IMR-90 (cell line): Measurements from ENCODE around the gene RAPGEF1. TPM values are rescaled to one million over a fixed set of nuclear protein-coding genes. Genes with fewer than 3 reads are reported as not detected.

Experiments used
- ATAC-seq: fragments of 200-7000 bp; cut with Tn5 transposase; 2 replicates; pipeline ENCODE4 v1.9.1; 2020; ENCODE audit warnings: low read depth, mild to moderate bottlenecking, moderate library complexity
- BruUV-seq: library from RNA; stranded (reverse); fragments of 400-500 nt; replicated peaks from 2 replicates; lab custom pipeline; 2021; lab: Mats Ljungman, UMichigan
- CTCF ChIA-PET: fragments of 300-600 bp; formaldehyde crosslinking; extraction: SDS; loops from one replicate; lab custom pipeline; 2021; ENCODE audit warnings: antibody characterized with exemption; lab: Yijun Ruan, JAX
- POLR2A ChIA-PET: fragments of 300-600 bp; sonication (Branson Sonifier 250); formaldehyde crosslinking; loops from one replicate; lab custom pipeline; 2022; ENCODE audit warnings: antibody characterized with exemption; ENCODE audit not compliant: unreplicated experiment; lab: Charles Lee
- DNase-seq: peaks from one replicate; pipeline ENCODE4 v3.0.0; 2013
- H2AFZ ChIP-seq: replicated peaks from 2 replicates; pipeline ENCODE3; 2013; ENCODE audit warnings: low read length, mild to moderate bottlenecking; ENCODE audit not compliant: poor library complexity
- H2AK5ac ChIP-seq: 2 replicates; pipeline ENCODE4 v1.6.1; 2013; ENCODE audit warnings: low read depth, low read length, inconsistent platforms
- H2AK9ac ChIP-seq: replicated peaks from 2 replicates; pipeline ENCODE3; 2013; ENCODE audit warnings: mild to moderate bottlenecking, low read depth, low read length, moderate library complexity; ENCODE audit not compliant: poor library complexity
- H2BK120ac ChIP-seq: 2 replicates; pipeline ENCODE4 v1.6.1; 2013; ENCODE audit warnings: low read depth, low read length, inconsistent platforms
- H2BK15ac ChIP-seq: 3 replicates; pipeline ENCODE4 v1.6.1; 2013; ENCODE audit warnings: low read depth, low read length, inconsistent platforms
- H2BK20ac ChIP-seq: 2 replicates; pipeline ENCODE4 v1.6.1; 2013; ENCODE audit warnings: low read depth, mild to moderate bottlenecking, inconsistent platforms, low read length, moderate library complexity
- H2BK5ac ChIP-seq: 2 replicates; pipeline ENCODE4 v1.6.1; 2013; ENCODE audit warnings: mild to moderate bottlenecking, low read depth, low read length, inconsistent platforms; ENCODE audit not compliant: poor library complexity, severe bottlenecking
- H3K14ac ChIP-seq: replicated peaks from 2 replicates; pipeline ENCODE4 v1.6.1; 2013; ENCODE audit warnings: low read depth, low read length, inconsistent platforms
- H3K18ac ChIP-seq: 2 replicates; pipeline ENCODE4 v1.6.1; 2013; ENCODE audit warnings: low read depth, low read length, control low read depth
- H3K23ac ChIP-seq: 2 replicates; pipeline ENCODE4 v1.6.1; 2013; ENCODE audit warnings: low read depth, low read length, inconsistent platforms
- H3K27ac ChIP-seq: 2 replicates; pipeline ENCODE4 v1.5.1; 2013; ENCODE audit warnings: mild to moderate bottlenecking, control low read depth, low read length; ENCODE audit not compliant: insufficient read depth
- H3K27me3 ChIP-seq: 2 replicates; pipeline ENCODE4 v1.6.1; 2013; ENCODE audit warnings: low read length; ENCODE audit not compliant: control insufficient read depth, insufficient read depth
- H3K36me3 ChIP-seq: 2 replicates; pipeline ENCODE4 v1.6.1; 2013; ENCODE audit warnings: low read length, mixed read lengths; ENCODE audit not compliant: control insufficient read depth, insufficient read depth
- H3K4ac ChIP-seq: 2 replicates; pipeline ENCODE4 v1.6.1; 2013; ENCODE audit warnings: low read depth, low read length, inconsistent platforms
- H3K4me1 ChIP-seq: 2 replicates; pipeline ENCODE4 v1.6.1; 2013; ENCODE audit warnings: low read length, mixed read lengths; ENCODE audit not compliant: control insufficient read depth, insufficient read depth
- H3K4me2 ChIP-seq: 2 replicates; pipeline ENCODE4 v1.6.1; 2013; ENCODE audit warnings: low read depth, mild to moderate bottlenecking, control low read depth, low read length, moderate library complexity
- H3K4me3 ChIP-seq: 2 replicates; pipeline ENCODE4 v1.5.1; 2013; ENCODE audit warnings: low read depth, mild to moderate bottlenecking, control low read depth, low read length, moderate library complexity; ENCODE audit not compliant: insufficient read depth
- H3K56ac ChIP-seq: 2 replicates; pipeline ENCODE4 v1.6.1; 2013; ENCODE audit warnings: low read length, inconsistent platforms; ENCODE audit not compliant: insufficient read depth; ENCODE audit errors: extremely low read depth
- H3K79me1 ChIP-seq, 2 experiments: 2 replicates each; pipeline ENCODE4 v1.6.1; 2013; ENCODE audit warnings: low read length in 2 of 2, inconsistent platforms in 1 of 2, low read depth in 1 of 2
- H3K9ac ChIP-seq: 2 replicates; pipeline ENCODE4 v1.6.1; 2013; ENCODE audit warnings: low read depth, low read length, control low read depth
- H3K9me1 ChIP-seq: 2 replicates; pipeline ENCODE4 v1.6.1; 2013; ENCODE audit warnings: low read length, inconsistent platforms; ENCODE audit not compliant: insufficient read depth
- H3K9me3 ChIP-seq: 2 replicates; pipeline ENCODE4 v1.6.1; 2013; ENCODE audit warnings: low read length; ENCODE audit not compliant: control insufficient read depth, insufficient read depth
- H4K20me1 ChIP-seq: 2 replicates; pipeline ENCODE4 v1.6.1; 2013; ENCODE audit warnings: low read length, inconsistent platforms; ENCODE audit not compliant: insufficient read depth
- H4K5ac ChIP-seq: 2 replicates; pipeline ENCODE4 v1.6.1; 2013; ENCODE audit warnings: mild to moderate bottlenecking, low read depth, low read length, control low read depth
- H4K8ac ChIP-seq, 2 experiments: 2 replicates each; pipeline ENCODE4 v1.6.1; 2013; ENCODE audit warnings: low read depth in 2 of 2, low read length in 2 of 2, control low read depth in 1 of 2, inconsistent platforms in 1 of 2
- H4K91ac ChIP-seq: 2 replicates; pipeline ENCODE4 v1.6.1; 2013; ENCODE audit warnings: low read depth, low read length, inconsistent platforms; ENCODE audit not compliant: insufficient read depth
- CEBPB ChIP-seq: IDR thresholded peaks from 2 replicates; pipeline ENCODE4 v1.6.1; 2012; ENCODE audit warnings: low read depth, low read length, improper control_type of control experiment
- FOS ChIP-seq: fragments of 150-350 bp; IDR thresholded peaks from 2 replicates; pipeline ENCODE4 v1.6.1; 2016; ENCODE audit warnings: low read depth, low read length
- MAFK ChIP-seq: IDR thresholded peaks from 2 replicates; pipeline ENCODE4 v1.6.1; 2012; ENCODE audit warnings: low read depth, low read length, improper control_type of control experiment
- MAZ ChIP-seq: IDR thresholded peaks from 2 replicates; pipeline ENCODE4 v1.6.1; 2012; ENCODE audit warnings: low read depth, mild to moderate bottlenecking, low read length, improper control_type of control experiment, moderate library complexity, borderline replicate concordance
- MXI1 ChIP-seq: IDR thresholded peaks from 2 replicates; pipeline ENCODE4 v1.6.1; 2012; ENCODE audit warnings: low read depth, mild to moderate bottlenecking, low read length, moderate library complexity, borderline replicate concordance
- NFE2L2 ChIP-seq: fragments of 150-350 bp; IDR thresholded peaks from 2 replicates; pipeline ENCODE4 v1.6.1; 2016; ENCODE audit warnings: low read depth, mild to moderate bottlenecking, low read length
- RAD21 ChIP-seq: IDR thresholded peaks from 2 replicates; pipeline ENCODE4 v1.6.1; 2012; ENCODE audit warnings: low read length, improper control_type of control experiment
- RCOR1 ChIP-seq: IDR thresholded peaks from 2 replicates; pipeline ENCODE4 v1.6.1; 2012; ENCODE audit warnings: mild to moderate bottlenecking, low read length, improper control_type of control experiment; ENCODE audit not compliant: insufficient replicate concordance
- RFX5 ChIP-seq: IDR thresholded peaks from 2 replicates; pipeline ENCODE4 v1.8.0; 2012; ENCODE audit warnings: low read depth, mild to moderate bottlenecking, low read length, moderate library complexity
- SMC3 ChIP-seq: fragments of 150-350 bp; IDR thresholded peaks from 2 replicates; pipeline ENCODE4 v1.6.1; 2016; ENCODE audit warnings: low read depth, mild to moderate bottlenecking, antibody characterized with exemption, low read length, moderate library complexity
- WGBS, 2 experiments: methylation state at CpG; one replicate each; pipeline versions ENCODE4 v1.1.5 to v1.1.7; 2013; ENCODE audit warnings: missing lambda C conversion rate in 2 of 2; ENCODE audit not compliant: insufficient read length in 1 of 2; ENCODE audit errors: extremely low coverage in 2 of 2; 5-methylcytosine and 5-hydroxymethylcytosine counted together
- dilution Hi-C: fragments of 300-500 bp; cut with HindIII; formaldehyde crosslinking; loops from one replicate; pipeline ENCODE4 v1.14.3; 2018; ENCODE audit warnings: low sequenced_read_pairs; ENCODE audit not compliant: unreplicated experiment
- in situ Hi-C: fragments of 300-500 bp; cut with MboI; formaldehyde crosslinking; loops from 3 replicates; pipeline ENCODE4 v1.14.3; 2019; ENCODE audit warnings: low sequenced_read_pairs, inconsistent platforms, mixed read lengths
- intact Hi-C: fragments of 100-400 bp; cut with micrococcal nuclease; formaldehyde crosslinking; loops from 2 replicates; pipeline ENCODE4 v1.10.0; 2022
- polyA plus RNA-seq, 3 experiments: library from polyadenylated mRNA; depleted of rRNA; stranded (reverse); fragments of >200 nt; gene quantifications; 2 replicates each; pipeline ENCODE4 v1.2.3, GENCODE V29; 2012; ENCODE audit warnings: low replicate concordance in 1 of 3
- total RNA-seq: library from RNA; depleted of rRNA; stranded (reverse); fragments of >200 nt; gene quantifications from 2 replicates; pipeline ENCODE4 v1.2.3, GENCODE V29; 2012
- TF ChIP-seq, protein P1 (sequence below): fragments of 150-350 bp; IDR thresholded peaks from 2 replicates; pipeline ENCODE4 v1.6.1; 2016; ENCODE audit warnings: low read depth, mild to moderate bottlenecking, low read length, moderate library complexity, borderline replicate concordance
- TF ChIP-seq, protein P2 (sequence below): conservative IDR thresholded peaks from 2 replicates; pipeline ENCODE4 v1.5.1; 2012; ENCODE audit warnings: mild to moderate bottlenecking, low read depth, low read length, improper control_type of control experiment
- TF ChIP-seq, protein P3 (sequence below): fragments of 150-350 bp; IDR thresholded peaks from 2 replicates; pipeline ENCODE4 v1.6.1; 2017; ENCODE audit warnings: mild to moderate bottlenecking, antibody characterized with exemption, low read length, low read depth

RAPGEF1 gene
- total and polyA plus RNA-seq, 2 of the 4 experiments (the other 2 are of a cell fraction): 13.1 to 22.3 TPM

DNA sequence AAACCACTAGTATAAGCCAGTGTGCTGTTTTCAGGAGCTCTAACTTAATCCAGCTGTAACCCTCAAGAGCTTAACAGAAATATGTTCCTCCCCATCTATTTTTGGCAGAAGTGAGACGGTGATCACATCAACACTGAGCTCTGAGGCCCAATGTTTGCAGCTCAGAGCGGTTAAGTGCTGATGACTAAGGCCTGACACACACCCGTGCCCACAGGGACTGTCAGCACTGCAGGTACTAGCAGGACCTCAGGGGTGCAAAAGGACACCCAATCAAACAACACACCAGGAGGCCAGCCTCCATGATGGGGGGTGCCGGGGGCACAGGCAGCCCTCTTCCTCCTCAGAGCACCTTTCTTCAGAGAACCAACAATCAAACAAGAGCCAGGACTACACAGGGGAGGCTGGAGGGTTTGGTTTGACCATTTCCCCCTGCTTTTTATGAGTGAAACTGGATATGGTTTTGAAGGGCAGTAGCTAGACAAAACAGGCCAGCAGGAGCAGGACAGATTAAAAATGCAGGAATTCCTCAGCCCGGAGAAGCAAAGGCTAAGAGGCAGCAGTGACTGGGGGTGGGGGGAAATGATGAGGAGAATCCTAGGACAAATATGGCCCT, 61.3 kb downstream of the RAPGEF1 start:
- WGBS, 2 experiments: no CpG with 5 or more reads among the region's 5 CpGs
- BruUV-seq: no TSS peak
- peaks cover 26 to 63% of the 10 kb centered on the region in 2 experiments for H3K79me1 ChIP-seq
- H2BK20ac ChIP-seq: peak overlapping the region; percentile 85
- H4K8ac ChIP-seq: peak overlapping the region in 1 of 2 experiments; percentile 22; a peak in 1 of 4 replicates
- DNase-seq (peak; percentile 98), ATAC-seq (peak; percentile 91)
- H3K23ac ChIP-seq: peak overlapping the region; percentile 62
- H2AFZ ChIP-seq: peak overlapping the region; percentile 44
- no peak overlapping the region for H3K4me3 ChIP-seq
- peak overlapping the region; percentile 59 for H3K4me2 ChIP-seq
- ChIA-PET POLR2A (interaction anchor here (0.5 kb wide), 1 partner anchor 112 kb away, joined by 3 read pairs; no protein-coding TSS in a partner anchor), CTCF (interaction anchor here (0.8 to 1.8 kb wide), 4 partner anchors 18 to 87 kb away, joined by 3 to 5 read pairs (median 4); no protein-coding TSS in a partner anchor)
- H3K9me3 ChIP-seq: no peaks in the 10 kb centered on the region
- peaks cover 38% of the 10 kb centered on the region for H4K20me1 ChIP-seq
- peak overlapping the region; percentile 75 for H2AK9ac ChIP-seq
- H3K14ac ChIP-seq: peak overlapping the region; percentile 74; the same call in 1 of the 2 replicates
- in situ Hi-C loops (no loop called here), dilution Hi-C loops (no loop called here), intact Hi-C loops (loop anchor here (1.0 to 5.0 kb wide), 3 partner anchors 20 to 70 kb away; no protein-coding TSS in a partner anchor)
- no peak overlapping the region for H4K5ac ChIP-seq
- peak overlapping the region; percentile 83 for H2BK120ac ChIP-seq
- peak overlapping the region; percentile 4 for H2BK5ac ChIP-seq
- H2AK5ac ChIP-seq: peak overlapping the region; percentile 91
- no peaks in the 10 kb centered on the region for H3K27me3 ChIP-seq
- H3K9me1 ChIP-seq: peaks cover 25% of the 10 kb centered on the region
- H3K18ac ChIP-seq: peak overlapping the region; percentile 43; the same call in 1 of the 2 replicates
- peak overlapping the region; percentile 86 for H3K4ac ChIP-seq
- no peak overlapping the region for H3K9ac ChIP-seq
- H3K27ac ChIP-seq: peak overlapping the region; percentile 77
- H3K36me3 ChIP-seq: no peaks in the 10 kb centered on the region
- H2BK15ac ChIP-seq: peak overlapping the region; percentile 86; the same call in 1 of the 3 replicates
- H4K91ac ChIP-seq: peak overlapping the region; percentile 88
- peak overlapping the region; percentile 25; the same call in 1 of the 2 replicates for H3K56ac ChIP-seq
- H3K4me1 ChIP-seq: peaks cover 28% of the 10 kb centered on the region
- TF ChIP-seq MXI1: no peak
- no peak for TF ChIP-seq MAZ
- no peak for TF ChIP-seq NFE2L2
- TF ChIP-seq CEBPB: peak; percentile 35
- TF ChIP-seq, protein P1, sequence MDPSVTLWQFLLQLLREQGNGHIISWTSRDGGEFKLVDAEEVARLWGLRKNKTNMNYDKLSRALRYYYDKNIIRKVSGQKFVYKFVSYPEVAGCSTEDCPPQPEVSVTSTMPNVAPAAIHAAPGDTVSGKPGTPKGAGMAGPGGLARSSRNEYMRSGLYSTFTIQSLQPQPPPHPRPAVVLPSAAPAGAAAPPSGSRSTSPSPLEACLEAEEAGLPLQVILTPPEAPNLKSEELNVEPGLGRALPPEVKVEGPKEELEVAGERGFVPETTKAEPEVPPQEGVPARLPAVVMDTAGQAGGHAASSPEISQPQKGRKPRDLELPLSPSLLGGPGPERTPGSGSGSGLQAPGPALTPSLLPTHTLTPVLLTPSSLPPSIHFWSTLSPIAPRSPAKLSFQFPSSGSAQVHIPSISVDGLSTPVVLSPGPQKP: no peak
- no peak for TF ChIP-seq RFX5
- TF ChIP-seq FOS: peak; percentile 94
- TF ChIP-seq, protein P2, sequence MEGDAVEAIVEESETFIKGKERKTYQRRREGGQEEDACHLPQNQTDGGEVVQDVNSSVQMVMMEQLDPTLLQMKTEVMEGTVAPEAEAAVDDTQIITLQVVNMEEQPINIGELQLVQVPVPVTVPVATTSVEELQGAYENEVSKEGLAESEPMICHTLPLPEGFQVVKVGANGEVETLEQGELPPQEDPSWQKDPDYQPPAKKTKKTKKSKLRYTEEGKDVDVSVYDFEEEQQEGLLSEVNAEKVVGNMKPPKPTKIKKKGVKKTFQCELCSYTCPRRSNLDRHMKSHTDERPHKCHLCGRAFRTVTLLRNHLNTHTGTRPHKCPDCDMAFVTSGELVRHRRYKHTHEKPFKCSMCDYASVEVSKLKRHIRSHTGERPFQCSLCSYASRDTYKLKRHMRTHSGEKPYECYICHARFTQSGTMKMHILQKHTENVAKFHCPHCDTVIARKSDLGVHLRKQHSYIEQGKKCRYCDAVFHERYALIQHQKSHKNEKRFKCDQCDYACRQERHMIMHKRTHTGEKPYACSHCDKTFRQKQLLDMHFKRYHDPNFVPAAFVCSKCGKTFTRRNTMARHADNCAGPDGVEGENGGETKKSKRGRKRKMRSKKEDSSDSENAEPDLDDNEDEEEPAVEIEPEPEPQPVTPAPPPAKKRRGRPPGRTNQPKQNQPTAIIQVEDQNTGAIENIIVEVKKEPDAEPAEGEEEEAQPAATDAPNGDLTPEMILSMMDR: no peak
- peak; percentile 23; the same call in 1 of the 2 replicates for TF ChIP-seq SMC3
- TF ChIP-seq RCOR1: no peak
- TF ChIP-seq, protein P3, sequence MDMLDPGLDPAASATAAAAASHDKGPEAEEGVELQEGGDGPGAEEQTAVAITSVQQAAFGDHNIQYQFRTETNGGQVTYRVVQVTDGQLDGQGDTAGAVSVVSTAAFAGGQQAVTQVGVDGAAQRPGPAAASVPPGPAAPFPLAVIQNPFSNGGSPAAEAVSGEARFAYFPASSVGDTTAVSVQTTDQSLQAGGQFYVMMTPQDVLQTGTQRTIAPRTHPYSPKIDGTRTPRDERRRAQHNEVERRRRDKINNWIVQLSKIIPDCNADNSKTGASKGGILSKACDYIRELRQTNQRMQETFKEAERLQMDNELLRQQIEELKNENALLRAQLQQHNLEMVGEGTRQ: no peak
- 0 out of 2 replicates have a peak, but pooled peaks have one; percentile 25 for TF ChIP-seq RAD21
- no peak for TF ChIP-seq MAFK
